Left lobe of liver (tissue), 2 donors: ENCODE results near the gene RPS6KA4. TPM values are rescaled to one million over a fixed set of nuclear protein-coding genes. Genes with fewer than 3 reads are reported as not detected.

ENCODE experiments used
- ATAC-seq: fragments of 200-7000 bp; cut with Tn5 transposase; one replicate; pipeline ENCODE4 v1.9.1; 2020; ENCODE audit warnings: mild to moderate bottlenecking, moderate library complexity
- DNase-seq: peaks from one replicate; pipeline ENCODE4 v3.0.0-alpha.2; 2020; ENCODE audit warnings: low spot score
- total RNA-seq: library from RNA; stranded (reverse); gene quantifications from one replicate; pipeline ENCODE4 v1.2.1, GENCODE V29; 2021
- donor health status: DM: no; HTN: no; CAD: no; lungs with moderate emphysema.
- donor health status: DM: no; HTN: yes; CAD: no.

The RPS6KA4 gene
- total RNA-seq, 1 donor from 2014 or later: 9.8 TPM

GRCh38 chr11:64362339-64362738 is 3.4 kb downstream of the RPS6KA4 start:
- DNase-seq (no peak), ATAC-seq (no peak)

GRCh38 chr11:64364435-64364834 is 5.5 kb downstream of the RPS6KA4 start:
- ATAC-seq: no peak

GRCh38 chr11:64364911-64365310 is 5.9 kb downstream of the RPS6KA4 start:
- no peak for DNase-seq
- ATAC-seq: no peak

More at GRCh38 chr11:64364435-64364834, 5.5 kb downstream of the RPS6KA4 start:
- DNase-seq: no peak

GRCh38 chr11:64366751-64367150 is 7.8 kb downstream of the RPS6KA4 start:
- ATAC-seq: no peak
- DNase-seq: no peak

- ATAC-seq (no peak), DNase-seq (no peak)
Measured at GRCh38 chr11:64367931-64368672, 9.1 kb downstream of the RPS6KA4 start.

- ATAC-seq (no peak), DNase-seq (no peak)
Measured at GRCh38 chr11:64368673-64369074, 9.7 kb downstream of the RPS6KA4 start.

- ATAC-seq: no peak
- DNase-seq: no peak
Measured at GRCh38 chr11:64369440-64370421, 10.8 kb downstream of the RPS6KA4 start.

- ATAC-seq: no peak
- DNase-seq: no peak
Measured at GRCh38 chr11:64371201-64371600, 12.2 kb downstream of the RPS6KA4 start.

- DNase-seq (no peak), ATAC-seq (no peak)
Measured at GRCh38 chr11:64372021-64372420, 13.1 kb downstream of the RPS6KA4 start.

GRCh38 chr11:64372802-64373597 is 14.0 kb downstream of the RPS6KA4 start:
- DNase-seq: no peak
- peak; percentile 37 for ATAC-seq

- no peak for DNase-seq
- ATAC-seq: no peak
Measured at GRCh38 chr11:64373598-64373974, 14.6 kb downstream of the RPS6KA4 start.

- DNase-seq: no peak
- no peak for ATAC-seq
Measured at GRCh38 chr11:64376071-64376470, 17.1 kb downstream of the RPS6KA4 start.

GRCh38 chr11:64378335-64378880 is 19.4 kb downstream of the RPS6KA4 start:
- ATAC-seq (peak; percentile 81), DNase-seq (no peak)

- DNase-seq: no peak
- no peak for ATAC-seq
Measured at GRCh38 chr11:64379160-64379559, 20.2 kb downstream of the RPS6KA4 start.

GRCh38 chr11:64379817-64380709 is 21.1 kb downstream of the RPS6KA4 start:
- no peak for DNase-seq
- no peak for ATAC-seq

- ATAC-seq: no peak
- DNase-seq: no peak
Measured at GRCh38 chr11:64381350-64381749, 22.4 kb downstream of the RPS6KA4 start.

- no peak for DNase-seq
- no peak for ATAC-seq
Measured at GRCh38 chr11:64382047-64382446, 23.1 kb downstream of the RPS6KA4 start.

- ATAC-seq (no peak), DNase-seq (no peak)
Measured at GRCh38 chr11:64382586-64382985, 23.6 kb downstream of the RPS6KA4 start.

- no peak for DNase-seq
- no peak for ATAC-seq
Measured at GRCh38 chr11:64383580-64383979, 24.6 kb downstream of the RPS6KA4 start.
